ENCODE results near the gene FURIN.

DNA sequence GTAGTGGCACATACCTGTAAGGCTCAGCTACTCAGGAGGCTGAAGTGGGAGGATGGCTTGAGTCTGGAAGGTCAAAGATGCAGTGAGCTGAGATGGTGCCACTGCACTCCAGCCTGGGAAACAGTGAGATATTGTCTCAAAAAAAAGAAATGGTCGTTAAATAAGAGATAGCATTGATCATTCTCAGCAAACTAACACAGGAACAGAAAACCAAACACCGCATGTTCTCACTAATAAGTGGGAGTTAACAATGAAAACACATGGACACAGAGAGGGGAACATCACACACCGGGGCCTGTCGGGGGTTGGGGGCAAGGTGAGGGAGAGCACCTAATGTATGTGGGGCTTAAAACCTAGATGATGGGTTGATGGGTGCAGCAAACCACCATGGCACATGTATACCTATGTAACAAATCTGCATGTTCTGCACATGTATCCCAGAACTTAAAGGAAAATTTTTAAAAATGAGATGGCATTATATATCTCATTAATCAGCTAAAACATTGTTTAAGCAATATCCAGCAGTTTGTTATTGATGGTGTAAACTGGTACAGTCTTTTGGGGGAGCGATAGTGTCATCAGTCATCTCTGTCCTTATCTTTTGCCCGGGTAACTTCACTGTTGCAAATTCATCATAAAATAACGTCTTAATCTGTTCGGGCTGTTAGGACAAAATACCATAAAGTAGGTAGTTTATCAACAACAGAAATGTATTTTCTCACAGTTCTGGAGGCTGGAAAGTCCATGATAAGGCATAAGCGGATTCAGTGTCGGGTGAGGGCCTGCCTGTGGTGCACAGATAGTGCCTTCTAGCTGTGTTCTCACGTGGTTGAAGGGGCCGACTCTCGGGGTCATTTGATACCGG lies 33.0 kb downstream of the FURIN start:
- TF ChIP-seq HNRNPL (IDR thresholded peaks at IDR 0.05; ENCODE audit: low read depth, low read length) (no peak), POLR2A (conservative IDR thresholded peaks at IDR 0.05) (no peak)
- TF ChIP-seq, protein P1, sequence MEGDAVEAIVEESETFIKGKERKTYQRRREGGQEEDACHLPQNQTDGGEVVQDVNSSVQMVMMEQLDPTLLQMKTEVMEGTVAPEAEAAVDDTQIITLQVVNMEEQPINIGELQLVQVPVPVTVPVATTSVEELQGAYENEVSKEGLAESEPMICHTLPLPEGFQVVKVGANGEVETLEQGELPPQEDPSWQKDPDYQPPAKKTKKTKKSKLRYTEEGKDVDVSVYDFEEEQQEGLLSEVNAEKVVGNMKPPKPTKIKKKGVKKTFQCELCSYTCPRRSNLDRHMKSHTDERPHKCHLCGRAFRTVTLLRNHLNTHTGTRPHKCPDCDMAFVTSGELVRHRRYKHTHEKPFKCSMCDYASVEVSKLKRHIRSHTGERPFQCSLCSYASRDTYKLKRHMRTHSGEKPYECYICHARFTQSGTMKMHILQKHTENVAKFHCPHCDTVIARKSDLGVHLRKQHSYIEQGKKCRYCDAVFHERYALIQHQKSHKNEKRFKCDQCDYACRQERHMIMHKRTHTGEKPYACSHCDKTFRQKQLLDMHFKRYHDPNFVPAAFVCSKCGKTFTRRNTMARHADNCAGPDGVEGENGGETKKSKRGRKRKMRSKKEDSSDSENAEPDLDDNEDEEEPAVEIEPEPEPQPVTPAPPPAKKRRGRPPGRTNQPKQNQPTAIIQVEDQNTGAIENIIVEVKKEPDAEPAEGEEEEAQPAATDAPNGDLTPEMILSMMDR (IDR thresholded peaks at IDR 0.05 in 2 of 3, conservative IDR thresholded peaks at IDR 0.05 in 1 of 3; ENCODE audit: insufficient read depth in 2 of 3, low read depth in 1 of 3, low read length in 3 of 3), result no peak

Measured in K562 (cell line).